ENCODE data around the gene AKAP13. TPM values are rescaled to one million over a fixed set of nuclear protein-coding genes. Genes with fewer than 3 reads are reported as not detected.
A peak's percentile ranks its signal among the peaks of the same experiment; 100 is the strongest.

Gene AKAP13
- total and polyA plus RNA-seq, 3 donors from 2014 or later: 79.5 to 207 (median 187) TPM

- Histone ChIP-seq H3K36me3 (ENCODE audit: low read depth, missing control alignments) (no peaks in the 10 kb centered on the region), H3K27me3 (no peaks in the 10 kb centered on the region), H3K9me3 (no peaks in the 10 kb centered on the region), H3K4me1 (peaks cover 38% of the 10 kb centered on the region), H3K4me3 (no peak overlapping the region), H3K27ac (peak overlapping the region; percentile 20 to 59)
- peak; percentile 87 for DNase-seq
- intact Hi-C loops (cut with DNase I; ENCODE audit: low total_unique reads): no loop called here
- 71 to 86% methylated on average over 24 to 28 of the region's 28 CpGs for WGBS, 2 donors
- TF ChIP-seq POLR2A (IDR thresholded peaks at IDR 0.05) (no peak), CTCF (IDR thresholded peaks at IDR 0.05) (no peak)
Observed at GRCh38 chr15:85760531-85761371, 380.3 kb downstream of the AKAP13 start.

DNA sequence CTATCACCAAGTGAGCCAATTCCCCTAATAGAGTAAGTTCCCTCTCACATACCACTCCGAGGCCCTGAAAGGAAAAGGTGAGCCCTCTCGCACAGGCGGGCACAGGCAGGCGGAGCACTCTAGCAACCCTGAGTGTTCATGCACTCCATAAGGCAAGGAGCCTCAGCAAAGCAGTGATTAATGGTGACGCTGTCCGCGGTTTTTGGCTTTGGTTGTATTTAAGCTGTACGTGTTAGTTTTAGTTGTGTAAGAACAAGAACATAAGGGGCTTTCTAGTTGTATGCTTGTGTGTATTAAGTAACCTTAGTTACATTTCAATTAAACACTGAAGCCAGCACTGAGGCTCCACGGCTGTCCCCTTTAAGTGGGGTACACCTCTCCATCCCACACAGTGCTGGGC is 381.2 kb downstream of the AKAP13 start:
- Histone ChIP-seq H3K36me3 (ENCODE audit: low read depth, missing control alignments) (no peaks in the 10 kb centered on the region), H3K4me3 (no peak overlapping the region), H3K4me1 (peaks cover 38% of the 10 kb centered on the region), H3K27ac (peak overlapping the region in 1 of 2 donors; percentile 19), H3K27me3 (no peaks in the 10 kb centered on the region), H3K9me3 (no peaks in the 10 kb centered on the region)
- intact Hi-C loops (cut with DNase I; ENCODE audit: low total_unique reads): no loop called here
- DNase-seq: no peak
- WGBS, 2 donors: 89 to 91% methylated on average over 9 of the region's 9 CpGs
- TF ChIP-seq CTCF (IDR thresholded peaks at IDR 0.05): no peak
- no peak for TF ChIP-seq POLR2A (IDR thresholded peaks at IDR 0.05)

GRCh38 chr15:85762039-85762755 is 381.8 kb downstream of the AKAP13 start:
- Histone ChIP-seq H3K4me1 (peaks cover 38% of the 10 kb centered on the region), H3K36me3 (ENCODE audit: low read depth, missing control alignments) (no peaks in the 10 kb centered on the region), H3K27ac (peak overlapping the region in 1 of 2 donors; percentile 19), H3K27me3 (no peaks in the 10 kb centered on the region), H3K9me3 (no peaks in the 10 kb centered on the region), H3K4me3 (no peak overlapping the region)
- WGBS, 2 donors: 77% methylated on average over 15 of the region's 15 CpGs; no CpG with 5 or more reads in 1 of the 2 donors
- DNase-seq: no peak
- TF ChIP-seq POLR2A (IDR thresholded peaks at IDR 0.05): no peak
- no peak for TF ChIP-seq CTCF (IDR thresholded peaks at IDR 0.05)
- intact Hi-C loops (cut with DNase I; ENCODE audit: low total_unique reads): no loop called here

DNA sequence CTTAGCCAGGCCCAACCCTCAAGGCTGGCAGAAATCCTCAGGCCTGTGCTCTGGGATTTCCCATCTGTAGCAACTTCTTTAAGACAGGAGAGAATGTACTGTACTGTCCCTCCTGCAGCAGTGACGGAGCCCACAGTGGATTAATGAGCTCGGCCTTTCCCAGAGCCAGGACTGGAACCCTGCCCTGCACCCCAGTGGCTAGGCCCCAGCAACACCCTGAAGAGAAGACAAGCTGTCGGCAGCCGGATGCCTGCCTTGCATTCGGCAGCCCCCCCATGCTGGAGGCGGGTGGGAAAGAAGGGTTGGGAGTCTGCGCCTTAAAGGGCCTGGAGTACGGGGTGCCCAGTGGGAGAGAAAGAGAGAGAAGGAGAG is 382.3 kb downstream of the AKAP13 start:
- 77% methylated on average over 8 of the region's 8 CpGs; no CpG with 5 or more reads in 1 of the 2 donors for WGBS, 2 donors
- no peaks in the 10 kb centered on the region for H3K36me3 ChIP-seq (ENCODE audit: low read depth, missing control alignments)
- H3K4me1 ChIP-seq: peaks cover 38% of the 10 kb centered on the region
- TF ChIP-seq CTCF (IDR thresholded peaks at IDR 0.05) (no peak), POLR2A (IDR thresholded peaks at IDR 0.05) (no peak)
- intact Hi-C loops (cut with DNase I; ENCODE audit: low total_unique reads): no loop called here
- H3K4me3 ChIP-seq: no peak overlapping the region
- DNase-seq: no peak
- no peaks in the 10 kb centered on the region for H3K27me3 ChIP-seq
- no peak overlapping the region for H3K27ac ChIP-seq
- H3K9me3 ChIP-seq: no peaks in the 10 kb centered on the region

All from testis (tissue), 3 donors.